Stomach (tissue), 19 donors: ENCODE measurements around the gene PACC1. TPM values are rescaled to one million over a fixed set of nuclear protein-coding genes. Genes with fewer than 3 reads are reported as not detected.

Experiments
- DNase-seq, 2 donors: peaks; one replicate each; pipeline versions ENCODE4 v3.0.0 to v3.0.0-alpha.2; 2013 to 2019
- H3K27ac ChIP-seq, 5 donors: fragments of 200-600 bp in 4 of 5; sonication (generic) in 4 of 5; one replicate each; pipeline ENCODE4 v1.5.1; 2013 to 2019; ENCODE audit warnings: mild to moderate bottlenecking in 1 of 5, moderate library complexity in 1 of 5
- H3K27me3 ChIP-seq, 3 donors: fragments of 200-600 bp; sonication (generic); one replicate each; pipeline ENCODE4 v1.5.1; 2017 to 2019; ENCODE audit warnings: mixed run types in 1 of 3
- H3K36me3 ChIP-seq, 4 donors: fragments of 200-600 bp; sonication (generic); 1 replicate in 3 of 4; 2 replicates in 1 of 4; pipeline ENCODE4 v1.5.1; 2016 to 2019
- H3K4me1 ChIP-seq, 4 donors: fragments of 200-600 bp; sonication (generic); one replicate each; pipeline ENCODE4 v1.5.1; 2016 to 2019
- H3K4me3 ChIP-seq, 4 donors: fragments of 200-600 bp; sonication (generic) in 3 of 4; one replicate each; pipeline ENCODE4 v1.5.1; 2016 to 2019; ENCODE audit warnings: mild to moderate bottlenecking in 1 of 4
- H3K9me3 ChIP-seq, 4 donors: fragments of 200-600 bp; sonication (generic); one replicate each; pipeline ENCODE4 v1.5.1; 2016 to 2019
- EP300 ChIP-seq: sonication (generic); formaldehyde crosslinking; IDR thresholded peaks from one replicate; pipeline ENCODE4 v1.6.1; 2017; ENCODE audit warnings: antibody characterized with exemption
- POLR2A ChIP-seq, 4 donors: fragments of 450-650 bp; IDR thresholded peaks; one replicate each; pipeline ENCODE4 v1.6.1; 2016; ENCODE audit warnings: antibody characterized with exemption in 4 of 4, control low read depth in 2 of 4, mild to moderate bottlenecking in 1 of 4, moderate library complexity in 1 of 4
- POLR2AphosphoS5 ChIP-seq, 3 donors: sonication (generic); formaldehyde crosslinking; IDR thresholded peaks; one replicate each; pipeline ENCODE4 v1.6.1; 2016; ENCODE audit warnings: antibody characterized with exemption in 3 of 3
- WGBS, 5 donors: extraction: QIAGEN DNeasy Blood & Tissue Kit in 3 of 5; methylation state at CpG; one replicate each; pipeline versions ENCODE4 v1.1.5 to v1.1.7; 2013 to 2018; 5-methylcytosine and 5-hydroxymethylcytosine counted together
- intact Hi-C: fragments of 100-400 bp; cut with DNase I; formaldehyde crosslinking; loops from one replicate; pipeline ENCODE4 v1.15.1; 2023; ENCODE audit warnings: low total_unique reads
- long read RNA-seq, 10 donors: transcript quantifications; one replicate each; lab custom pipeline, GENCODE V29; 2026
- polyA plus RNA-seq, 3 donors: library from polyadenylated mRNA; stranded (reverse); fragments of 200-250 nt; gene quantifications; one replicate each; pipeline ENCODE4 v1.2.3, GENCODE V29; 2013
- total RNA-seq, 5 donors: library from RNA; depleted of rRNA; stranded (reverse); fragments of >200 nt; gene quantifications; one replicate each; pipeline versions ENCODE4 v1.1.0 to v1.2.3, GENCODE V29; 2014 to 2016
- TF ChIP-seq, protein P1 (sequence below), 7 experiments: fragments of 450-650 bp in 4 of 7; fragments of 200-600 bp in 3 of 7; sonication (generic) in 3 of 7; IDR thresholded peaks; one replicate each; pipeline ENCODE4 v1.5.1; 2016 to 2019; ENCODE audit warnings: antibody characterized with exemption in 7 of 7, control low read depth in 2 of 7, mild to moderate bottlenecking in 1 of 7
- donor health status: healthy with polysubstance abuse.
- donor health status: Bipolar disorder and iron deficiency.
- donor health status: healthy.

The PACC1 gene
- 1 to 10 TPM in 4 of 5 donors, under 1 TPM in 1; 0.58 to 6.4 (median 3.8) TPM for total RNA-seq
- polyA plus RNA-seq = 1 to 10 TPM in 2 of 3 donors, under 1 TPM in 1; 0.76 to 2.2 (median 1.9) TPM
- long read RNA-seq, donor 1, partial matches to known transcripts = 0 of 1 reads
- long read RNA-seq, donor 1, other reads (novel, unspliced or antisense) = 0 of 1 reads
- long read RNA-seq, donor 2 = 0 reads
- long read RNA-seq, donor 3 = 0 reads
- long read RNA-seq, donor 4 = 0 reads
- long read RNA-seq, donor 5, partial matches to known transcripts = 0 of 1 reads
- long read RNA-seq, donor 5, other reads (novel, unspliced or antisense) = 0 of 1 reads
- long read RNA-seq, donor 6 = 0 reads
- long read RNA-seq, donor 7, partial matches to known transcripts = 0 of 2 reads
- long read RNA-seq, donor 7, other reads (novel, unspliced or antisense) = 0 of 2 reads
- long read RNA-seq, donor 8, partial matches to known transcripts = 0 of 3 reads
- long read RNA-seq, donor 8, other reads (novel, unspliced or antisense) = 0 of 3 reads
- long read RNA-seq, donor 9, partial matches to known transcripts = 0 of 1 reads
- long read RNA-seq, donor 9, other reads (novel, unspliced or antisense) = 0 of 1 reads
- long read RNA-seq, donor 10 = 0 reads

DNA sequence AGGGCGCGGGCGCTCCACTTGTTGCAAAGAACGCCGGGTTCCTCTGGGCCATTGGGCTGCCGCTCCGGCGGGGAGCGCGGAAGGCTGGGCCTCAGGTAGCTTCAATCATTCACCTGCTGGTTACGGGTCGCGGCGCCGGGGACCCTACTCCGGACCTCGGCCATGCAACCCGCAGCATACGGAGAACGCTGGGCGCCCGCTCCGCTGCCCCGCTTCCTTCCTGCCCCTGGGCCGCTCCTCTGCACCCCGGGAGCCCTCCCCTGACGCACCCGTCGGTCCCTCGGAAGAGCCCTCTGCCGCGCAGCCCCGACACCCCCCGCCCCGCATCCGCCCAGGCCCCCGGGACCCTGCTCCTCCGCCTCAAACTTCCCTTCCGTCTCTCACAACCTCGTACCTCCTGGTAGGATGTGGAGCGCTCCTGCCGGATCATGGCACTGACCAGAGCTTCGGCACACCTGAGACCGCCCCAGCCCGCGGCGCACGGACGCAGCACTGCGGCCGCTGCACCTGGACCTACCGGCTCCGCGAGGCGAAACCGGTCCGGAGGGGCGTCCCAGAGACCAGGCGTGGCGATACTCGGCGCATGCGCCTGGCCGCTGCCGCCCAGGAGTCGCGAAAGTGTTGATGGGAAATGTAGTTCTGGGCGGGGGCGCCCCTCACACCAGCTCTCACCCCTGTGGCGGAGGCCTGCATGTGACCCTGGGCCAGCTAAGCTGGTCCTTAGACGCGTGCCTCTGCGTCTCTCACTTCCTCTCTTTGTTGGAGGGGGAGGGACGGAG lies at the start of gene PACC1:
PACC1 (minus strand) TSS at position 559 of the 779 bp plus-strand sequence; CDS start at position 430, 129 bp downstream.
- no peak for TF ChIP-seq EP300
- TF ChIP-seq POLR2AphosphoS5 (IDR thresholded peaks at IDR 0.05) = peak; percentile 66 to 88 (median 81)
- no peak for TF ChIP-seq POLR2A (IDR thresholded peaks at IDR 0.05)
- TF ChIP-seq, protein P1, sequence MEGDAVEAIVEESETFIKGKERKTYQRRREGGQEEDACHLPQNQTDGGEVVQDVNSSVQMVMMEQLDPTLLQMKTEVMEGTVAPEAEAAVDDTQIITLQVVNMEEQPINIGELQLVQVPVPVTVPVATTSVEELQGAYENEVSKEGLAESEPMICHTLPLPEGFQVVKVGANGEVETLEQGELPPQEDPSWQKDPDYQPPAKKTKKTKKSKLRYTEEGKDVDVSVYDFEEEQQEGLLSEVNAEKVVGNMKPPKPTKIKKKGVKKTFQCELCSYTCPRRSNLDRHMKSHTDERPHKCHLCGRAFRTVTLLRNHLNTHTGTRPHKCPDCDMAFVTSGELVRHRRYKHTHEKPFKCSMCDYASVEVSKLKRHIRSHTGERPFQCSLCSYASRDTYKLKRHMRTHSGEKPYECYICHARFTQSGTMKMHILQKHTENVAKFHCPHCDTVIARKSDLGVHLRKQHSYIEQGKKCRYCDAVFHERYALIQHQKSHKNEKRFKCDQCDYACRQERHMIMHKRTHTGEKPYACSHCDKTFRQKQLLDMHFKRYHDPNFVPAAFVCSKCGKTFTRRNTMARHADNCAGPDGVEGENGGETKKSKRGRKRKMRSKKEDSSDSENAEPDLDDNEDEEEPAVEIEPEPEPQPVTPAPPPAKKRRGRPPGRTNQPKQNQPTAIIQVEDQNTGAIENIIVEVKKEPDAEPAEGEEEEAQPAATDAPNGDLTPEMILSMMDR (IDR thresholded peaks at IDR 0.05) = peak in 1 of 7 experiments; percentile 19

DNA sequence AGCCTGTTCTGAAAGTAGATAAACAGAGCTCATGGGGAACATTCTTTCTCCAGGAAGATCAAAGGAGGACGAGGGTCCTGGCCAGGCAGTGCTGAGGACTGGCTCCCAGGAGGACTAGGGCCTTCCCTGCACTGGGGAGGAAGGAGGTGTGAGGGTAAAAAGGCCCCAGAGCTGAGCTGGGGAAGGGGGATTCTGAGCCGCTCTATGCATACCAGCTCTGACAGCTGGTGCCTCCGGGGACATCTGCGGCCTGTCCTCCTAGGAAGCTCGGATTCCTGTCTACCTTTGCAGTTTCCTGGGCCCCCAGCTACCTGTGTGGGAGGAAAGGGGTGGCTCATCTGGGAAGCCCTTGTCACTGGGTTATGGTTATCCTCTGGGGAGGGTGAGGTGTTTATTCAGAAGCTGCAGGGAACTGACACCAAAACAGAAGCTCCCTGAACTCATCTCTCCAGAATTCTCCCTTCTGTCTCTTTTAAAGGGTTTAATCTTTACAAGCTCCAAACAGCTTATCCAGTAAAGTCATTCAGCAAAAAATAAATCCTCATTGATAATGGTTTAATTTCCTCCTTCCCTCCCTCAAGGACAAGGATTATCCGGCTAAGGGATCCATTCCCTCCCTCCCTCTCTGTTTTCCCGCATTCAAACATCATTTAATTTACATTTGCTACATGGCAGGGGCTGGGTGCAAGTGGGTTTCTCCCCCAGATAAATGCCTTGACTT lies 49.0 kb upstream of the PACC1 start:
- intact Hi-C loops = no loop called here
- Histone ChIP-seq H3K4me1 (no peaks in the 10 kb centered on the region), H3K27me3 (no peaks in the 10 kb centered on the region), H3K4me3 (no peak overlapping the region), H3K36me3 (no peaks in the 10 kb centered on the region), H3K27ac (no peak overlapping the region), H3K9me3 (no peaks in the 10 kb centered on the region)
- 78 to 88% (median 79%) methylated on average over 7 of the region's 7 CpGs for WGBS, 5 donors
- no peak for DNase-seq
- TF ChIP-seq, protein P1 (IDR thresholded peaks at IDR 0.05) = no peak
- no peak for TF ChIP-seq EP300
- no peak for TF ChIP-seq POLR2AphosphoS5 (IDR thresholded peaks at IDR 0.05)
- no peak for TF ChIP-seq POLR2A (IDR thresholded peaks at IDR 0.05)

More for the DNA sequence above, at the start of gene PACC1:
- intact Hi-C loops = no loop called here
- Histone ChIP-seq H3K9me3 (no peaks in the 10 kb centered on the region), H3K4me3 (peak within 1 kb of the TSS; percentile 76 to 89 (median 86)), H3K27me3 (no peaks in the 10 kb centered on the region), H3K36me3 (peaks cover 8 to 22% (median 17%) of the 10 kb centered on the region in 4 donors), H3K27ac (peak within 1 kb of the TSS; percentile 57 to 79 (median 69)), H3K4me1 (peaks cover 5 to 23% (median 15%) of the 10 kb centered on the region in 4 donors)
- peak; percentile 90 to 97 for DNase-seq
- 0 to 1% (median 1%) methylated on average over 38 to 74 of the region's 74 CpGs for WGBS, 5 donors

DNA sequence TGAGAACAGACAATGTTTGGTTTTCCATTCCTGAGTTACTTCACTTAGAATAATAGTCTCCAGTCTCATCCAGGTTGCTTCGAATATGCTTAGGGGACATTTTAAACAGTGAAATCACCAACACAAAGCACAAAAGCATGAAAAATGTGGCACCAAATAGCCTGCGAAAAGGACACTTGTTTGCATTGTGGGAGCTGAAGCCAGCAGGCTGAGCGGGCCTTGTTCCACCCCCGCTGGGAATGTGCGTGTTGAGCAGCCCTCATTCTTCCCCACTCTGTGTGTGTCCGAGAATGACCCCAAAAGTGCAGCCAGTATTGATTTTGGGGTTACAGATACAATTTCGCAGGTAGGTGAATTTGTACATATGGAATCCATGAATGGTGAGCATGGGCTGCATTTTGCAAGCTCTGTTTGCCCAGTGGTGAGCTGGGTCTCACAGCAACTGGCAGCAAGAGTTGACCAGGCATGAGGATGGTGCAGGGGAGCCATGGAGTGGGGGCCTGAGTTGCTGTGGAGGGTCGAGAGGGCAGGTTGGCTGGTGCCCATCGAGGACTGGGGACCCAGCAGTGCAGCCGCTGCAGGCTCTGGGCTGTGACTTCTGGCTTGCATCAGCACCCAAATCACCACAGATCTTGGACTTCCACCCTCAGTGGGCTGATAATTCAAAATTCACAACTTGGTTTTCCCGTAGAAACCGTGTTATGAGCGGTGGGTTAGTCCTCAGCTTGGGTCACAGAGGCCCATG lies 47.4 kb upstream of the PACC1 start:
- no peak for DNase-seq
- WGBS, 5 donors = 81 to 88% (median 87%) methylated on average over 11 to 13 of the region's 13 CpGs
- no peak for TF ChIP-seq POLR2AphosphoS5 (IDR thresholded peaks at IDR 0.05)
- TF ChIP-seq POLR2A (IDR thresholded peaks at IDR 0.05) = no peak
- TF ChIP-seq EP300 = no peak
- TF ChIP-seq, protein P1 (IDR thresholded peaks at IDR 0.05) = no peak
- Histone ChIP-seq H3K9me3 (peaks cover 0 to 8% (median 0%) of the 10 kb centered on the region in 4 donors), H3K4me3 (no peak overlapping the region), H3K27ac (no peak overlapping the region), H3K4me1 (no peaks in the 10 kb centered on the region), H3K36me3 (no peaks in the 10 kb centered on the region), H3K27me3 (no peaks in the 10 kb centered on the region)
- intact Hi-C loops = no loop called here
